ENCODE data around the gene SLTM.
"Not testable (repeated sequence)": the region's sequence is repeated elsewhere in the genome, so short reads cannot be mapped to it uniquely, and the experiment has no call there.

SLTM gene

GRCh38 chr15:58900631-58901030, 32.8 kb downstream of the SLTM start:
- Histone ChIP-seq H3K36me3 (ENCODE audit: insufficient read depth, low read depth, low read length) (peaks cover 82% of the 10 kb centered on the region), H3K4me1 (ENCODE audit: insufficient read depth, low read length) (no peaks in the 10 kb centered on the region), H3K9me3 (ENCODE audit: insufficient read depth, low read depth, low read length) (no peaks in the 10 kb centered on the region)

GRCh38 chr15:58898150-58898680, 35.3 kb downstream of the SLTM start:
- Histone ChIP-seq H3K4me1 (ENCODE audit: insufficient read depth, low read length) (no peaks in the 10 kb centered on the region), H3K9ac (ENCODE audit: low read depth, low read length) (no peak overlapping the region), H3K4me3 (ENCODE audit: low read length) (no peak overlapping the region), H3K36me3 (ENCODE audit: insufficient read depth, low read depth, low read length) (peaks cover 87% of the 10 kb centered on the region), H3K27ac (ENCODE audit: low read length) (no peak overlapping the region), H3K27me3 (ENCODE audit: insufficient read depth, low read length) (no peaks in the 10 kb centered on the region), H3K9me3 (ENCODE audit: insufficient read depth, low read depth, low read length) (no peaks in the 10 kb centered on the region)

More at GRCh38 chr15:58900631-58901030, 32.8 kb downstream of the SLTM start:
- Histone ChIP-seq H3K27ac (ENCODE audit: low read length) (no peak overlapping the region), H3K4me3 (ENCODE audit: low read length) (no peak overlapping the region), H3K27me3 (ENCODE audit: insufficient read depth, low read length) (no peaks in the 10 kb centered on the region), H3K9ac (ENCODE audit: low read depth, low read length) (no peak overlapping the region)

GRCh38 chr15:58889363-58889762, 44.1 kb downstream of the SLTM start:
- Histone ChIP-seq H3K4me1 (ENCODE audit: insufficient read depth, low read length) (no peaks in the 10 kb centered on the region), H3K4me3 (ENCODE audit: low read length) (no peak overlapping the region), H3K27ac (ENCODE audit: low read length) (no peak overlapping the region), H3K9ac (ENCODE audit: low read depth, low read length) (no peak overlapping the region), H3K9me3 (ENCODE audit: insufficient read depth, low read depth, low read length) (no peaks in the 10 kb centered on the region), H3K36me3 (ENCODE audit: insufficient read depth, low read depth, low read length) (peaks cover 100% of the 10 kb centered on the region), H3K27me3 (ENCODE audit: insufficient read depth, low read length) (no peaks in the 10 kb centered on the region)

- no peak overlapping the region for H3K4me3 ChIP-seq (ENCODE audit: low read length)
- H3K9ac ChIP-seq (ENCODE audit: low read depth, low read length): no peak overlapping the region
- H3K27ac ChIP-seq (ENCODE audit: low read length): no peak overlapping the region
- no peaks in the 10 kb centered on the region for H3K9me3 ChIP-seq (ENCODE audit: insufficient read depth, low read depth, low read length)
- no peaks in the 10 kb centered on the region for H3K27me3 ChIP-seq (ENCODE audit: insufficient read depth, low read length)
- H3K36me3 ChIP-seq (ENCODE audit: insufficient read depth, low read depth, low read length): peaks cover 100% of the 10 kb centered on the region
- no peaks in the 10 kb centered on the region for H3K4me1 ChIP-seq (ENCODE audit: insufficient read depth, low read length)
Measured at GRCh38 chr15:58886921-58887320, 46.6 kb downstream of the SLTM start.

GRCh38 chr15:58883926-58884325, 49.6 kb downstream of the SLTM start:
- H3K9me3 ChIP-seq (ENCODE audit: insufficient read depth, low read depth, low read length); H3K27ac ChIP-seq (ENCODE audit: low read length): not testable (repeated sequence)
- H3K36me3 ChIP-seq (ENCODE audit: insufficient read depth, low read depth, low read length): peaks cover 100% of the 10 kb centered on the region

GRCh38 chr15:58882243-58882642, 51.2 kb downstream of the SLTM start:
- no peaks in the 10 kb centered on the region for H3K4me1 ChIP-seq (ENCODE audit: insufficient read depth, low read length)

More at GRCh38 chr15:58883926-58884325, 49.6 kb downstream of the SLTM start:
- not testable (repeated sequence) for H3K9ac ChIP-seq (ENCODE audit: low read depth, low read length); H3K4me1 ChIP-seq (ENCODE audit: insufficient read depth, low read length); H3K27me3 ChIP-seq (ENCODE audit: insufficient read depth, low read length); H3K4me3 ChIP-seq (ENCODE audit: low read length)

GRCh38 chr15:58880320-58880719, 53.2 kb downstream of the SLTM start:
- H3K4me3 ChIP-seq (ENCODE audit: low read length): no peak overlapping the region
- H3K27me3 ChIP-seq (ENCODE audit: insufficient read depth, low read length): no peaks in the 10 kb centered on the region
- peaks cover 91% of the 10 kb centered on the region for H3K36me3 ChIP-seq (ENCODE audit: insufficient read depth, low read depth, low read length)
- no peaks in the 10 kb centered on the region for H3K9me3 ChIP-seq (ENCODE audit: insufficient read depth, low read depth, low read length)
- H3K27ac ChIP-seq (ENCODE audit: low read length): no peak overlapping the region
- no peaks in the 10 kb centered on the region for H3K4me1 ChIP-seq (ENCODE audit: insufficient read depth, low read length)
- H3K9ac ChIP-seq (ENCODE audit: low read depth, low read length): no peak overlapping the region

More at GRCh38 chr15:58882243-58882642, 51.2 kb downstream of the SLTM start:
- no peaks in the 10 kb centered on the region for H3K9me3 ChIP-seq (ENCODE audit: insufficient read depth, low read depth, low read length)
- H3K36me3 ChIP-seq (ENCODE audit: insufficient read depth, low read depth, low read length): peaks cover 100% of the 10 kb centered on the region
- H3K27ac ChIP-seq (ENCODE audit: low read length): no peak overlapping the region
- H3K27me3 ChIP-seq (ENCODE audit: insufficient read depth, low read length): no peaks in the 10 kb centered on the region
- H3K4me3 ChIP-seq (ENCODE audit: low read length): no peak overlapping the region
- H3K9ac ChIP-seq (ENCODE audit: low read depth, low read length): no peak overlapping the region

GRCh38 chr15:58877999-58878825, 55.3 kb downstream of the SLTM start:
- H3K4me3 ChIP-seq (ENCODE audit: low read length): no peak overlapping the region
- H3K9ac ChIP-seq (ENCODE audit: low read depth, low read length): no peak overlapping the region

GRCh38 chr15:58876306-58877106, 57.0 kb downstream of the SLTM start:
- H3K27ac ChIP-seq (ENCODE audit: low read length): no peak overlapping the region
- H3K9me3 ChIP-seq (ENCODE audit: insufficient read depth, low read depth, low read length): no peaks in the 10 kb centered on the region
- no peak overlapping the region for H3K9ac ChIP-seq (ENCODE audit: low read depth, low read length)
- H3K36me3 ChIP-seq (ENCODE audit: insufficient read depth, low read depth, low read length): peaks cover 53% of the 10 kb centered on the region
- no peaks in the 10 kb centered on the region for H3K4me1 ChIP-seq (ENCODE audit: insufficient read depth, low read length)
- no peaks in the 10 kb centered on the region for H3K27me3 ChIP-seq (ENCODE audit: insufficient read depth, low read length)
- H3K4me3 ChIP-seq (ENCODE audit: low read length): no peak overlapping the region

More at GRCh38 chr15:58877999-58878825, 55.3 kb downstream of the SLTM start:
- Histone ChIP-seq H3K27me3 (ENCODE audit: insufficient read depth, low read length) (no peaks in the 10 kb centered on the region), H3K27ac (ENCODE audit: low read length) (no peak overlapping the region), H3K36me3 (ENCODE audit: insufficient read depth, low read depth, low read length) (peaks cover 70% of the 10 kb centered on the region), H3K9me3 (ENCODE audit: insufficient read depth, low read depth, low read length) (no peaks in the 10 kb centered on the region), H3K4me1 (ENCODE audit: insufficient read depth, low read length) (no peaks in the 10 kb centered on the region)

GRCh38 chr15:58875343-58875742, 58.1 kb downstream of the SLTM start:
- H3K27ac ChIP-seq (ENCODE audit: low read length): no peak overlapping the region
- no peaks in the 10 kb centered on the region for H3K27me3 ChIP-seq (ENCODE audit: insufficient read depth, low read length)
- no peaks in the 10 kb centered on the region for H3K9me3 ChIP-seq (ENCODE audit: insufficient read depth, low read depth, low read length)
- H3K36me3 ChIP-seq (ENCODE audit: insufficient read depth, low read depth, low read length): peaks cover 42% of the 10 kb centered on the region
- no peak overlapping the region for H3K4me3 ChIP-seq (ENCODE audit: low read length)
- H3K9ac ChIP-seq (ENCODE audit: low read depth, low read length): no peak overlapping the region
- H3K4me1 ChIP-seq (ENCODE audit: insufficient read depth, low read length): no peaks in the 10 kb centered on the region

- Histone ChIP-seq H3K27me3 (ENCODE audit: insufficient read depth, low read length) (no peaks in the 10 kb centered on the region), H3K4me1 (ENCODE audit: insufficient read depth, low read length) (no peaks in the 10 kb centered on the region), H3K4me3 (ENCODE audit: low read length) (no peak overlapping the region), H3K9me3 (ENCODE audit: insufficient read depth, low read depth, low read length) (no peaks in the 10 kb centered on the region), H3K27ac (ENCODE audit: low read length) (no peak overlapping the region), H3K9ac (ENCODE audit: low read depth, low read length) (no peak overlapping the region), H3K36me3 (ENCODE audit: insufficient read depth, low read depth, low read length) (peaks cover 21% of the 10 kb centered on the region)
Measured at GRCh38 chr15:58873267-58873666, 60.2 kb downstream of the SLTM start.
